NCI-H1436 (cell line): Measurements from ENCODE around the gene FOSL1.
"Not testable (repeated sequence)": the region's sequence is repeated elsewhere in the genome, so short reads cannot be mapped to it uniquely, and the experiment has no call there.

ENCODE experiments used
- DNase-seq: peaks from one replicate; lab custom pipeline; 2025; lab: John Stamatoyannopoulos, UW

FOSL1 gene

DNA sequence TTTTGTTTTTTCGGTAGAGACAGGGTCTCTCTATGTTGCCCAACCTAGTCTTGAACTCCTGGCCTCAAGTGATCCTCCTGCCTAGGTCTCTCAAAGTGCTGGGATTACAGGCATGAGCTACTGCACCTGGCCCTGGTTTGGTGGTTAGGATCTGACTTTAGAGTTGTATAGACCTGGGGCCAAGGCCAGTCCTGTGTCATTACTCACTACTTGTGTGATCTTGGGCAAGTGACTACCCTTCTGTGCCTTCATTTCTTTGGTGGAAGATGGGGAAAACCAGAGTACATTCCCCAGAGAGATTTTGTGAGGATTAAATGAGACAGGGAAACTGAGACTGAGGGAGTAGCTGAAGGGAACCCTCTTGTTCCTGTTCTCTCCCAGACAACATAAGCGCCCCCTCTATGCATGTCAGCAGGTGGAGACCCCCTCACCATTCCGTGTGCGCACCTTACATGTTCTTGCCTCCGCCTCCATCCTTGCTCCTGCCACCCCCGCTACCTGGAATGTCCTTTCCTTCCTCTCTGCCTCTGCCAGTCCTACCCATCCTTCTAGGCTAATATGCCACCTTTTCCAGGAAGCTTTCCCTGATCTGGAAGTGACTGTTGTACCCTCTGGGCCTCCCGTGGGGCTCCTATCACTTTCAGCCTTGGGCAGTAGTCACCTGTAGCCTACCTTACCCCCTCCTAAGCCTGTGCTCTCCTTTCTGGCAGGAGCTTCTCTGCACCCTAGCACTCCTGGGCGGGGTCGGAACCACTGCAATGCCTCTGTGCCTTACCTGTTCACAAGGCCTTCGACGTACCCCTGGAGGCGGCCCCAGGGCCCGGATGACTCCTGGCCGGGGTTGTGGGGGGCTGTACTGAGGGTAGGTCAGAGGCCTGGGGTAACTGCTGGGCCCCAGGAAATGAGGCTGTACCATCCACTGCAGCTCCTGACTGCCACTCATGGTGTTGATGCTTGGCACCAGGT lies 3.9 kb downstream of the FOSL1 start:
- DNase-seq: no peak

DNA sequence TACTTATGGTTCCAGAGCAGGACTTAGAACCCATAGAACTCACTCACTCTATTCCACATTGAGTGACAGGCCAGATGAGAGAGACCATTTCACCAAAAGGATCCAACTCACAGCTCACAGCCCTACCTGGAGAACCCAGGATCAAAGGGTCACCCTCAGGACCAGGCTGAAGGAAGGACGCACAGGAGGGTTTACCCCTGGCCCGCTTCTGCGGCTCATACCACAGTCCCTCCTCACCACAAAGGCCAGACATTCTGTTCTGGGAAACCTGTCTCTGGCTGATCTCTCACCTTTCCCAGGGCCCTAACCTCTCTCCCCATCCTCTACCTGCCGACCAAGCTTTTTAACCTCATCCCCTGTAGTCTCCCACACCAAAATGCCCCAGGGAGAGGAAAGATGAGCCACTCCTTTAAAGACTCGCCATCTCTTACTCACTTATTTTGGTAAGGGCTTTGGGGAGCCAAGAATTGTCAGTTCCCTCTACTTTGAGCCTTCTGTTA lies 4.7 kb downstream of the FOSL1 start:
- DNase-seq: no peak

DNA sequence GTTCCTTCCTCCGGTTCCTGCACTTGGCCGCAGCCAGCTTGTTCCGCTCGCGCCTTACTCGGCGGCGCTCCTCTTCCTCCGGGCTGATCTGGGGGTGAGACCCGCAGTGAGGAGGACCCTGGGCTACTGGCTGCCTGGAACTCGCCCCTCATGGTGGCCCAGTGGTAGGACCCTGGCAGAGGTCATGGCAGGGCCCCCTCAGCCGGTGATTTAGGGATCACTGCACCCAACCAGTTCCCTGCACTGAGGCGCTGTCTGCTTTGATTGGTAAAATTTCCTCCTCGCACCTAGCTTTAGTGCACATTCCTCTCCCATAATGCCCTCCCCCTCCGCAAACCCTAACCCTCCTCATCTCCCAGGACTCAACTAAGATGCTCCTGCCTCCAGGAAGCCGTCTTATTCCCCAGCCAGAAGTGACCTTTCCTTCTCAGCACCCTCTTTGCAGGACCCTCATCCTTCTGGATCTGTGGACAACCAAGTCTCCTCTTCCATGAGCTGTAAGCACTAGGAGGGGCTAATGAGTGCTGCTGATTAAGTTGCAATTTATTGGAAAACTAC lies 6.1 kb downstream of the FOSL1 start:
- DNase-seq: no peak

DNA sequence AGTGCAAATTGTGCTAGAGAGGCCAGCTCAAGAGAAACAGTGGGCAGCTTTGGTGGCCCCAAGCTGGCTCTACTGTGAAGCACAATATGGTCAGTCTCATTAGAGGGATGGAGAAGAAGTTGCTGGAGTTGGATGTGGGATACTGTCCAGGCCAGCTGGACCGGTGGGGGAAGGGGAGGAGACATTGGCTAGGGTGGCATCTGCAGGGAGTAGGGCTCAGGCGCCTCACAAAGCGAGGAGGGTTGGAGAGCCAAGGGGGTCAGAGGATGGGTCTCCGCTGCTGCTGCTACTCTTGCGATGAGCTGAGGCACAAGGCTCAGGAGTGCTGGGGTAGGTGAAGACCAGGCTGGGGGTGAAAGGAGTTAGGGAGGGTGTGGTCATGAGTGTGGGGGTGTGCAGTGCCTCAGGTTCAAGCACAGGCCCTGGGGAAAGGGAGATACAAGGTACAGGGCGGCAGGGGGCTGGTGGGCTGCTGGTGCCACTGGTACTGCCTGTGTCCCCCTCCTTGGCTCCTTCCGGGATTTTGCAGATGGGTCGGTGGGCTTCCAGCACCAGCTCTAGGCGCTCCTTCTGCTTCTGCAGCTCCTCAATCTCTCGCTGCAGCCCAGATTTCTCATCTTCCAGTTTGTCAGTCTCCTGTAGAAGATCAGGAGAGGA lies 7.4 kb downstream of the FOSL1 start:
- DNase-seq: no peak

DNA sequence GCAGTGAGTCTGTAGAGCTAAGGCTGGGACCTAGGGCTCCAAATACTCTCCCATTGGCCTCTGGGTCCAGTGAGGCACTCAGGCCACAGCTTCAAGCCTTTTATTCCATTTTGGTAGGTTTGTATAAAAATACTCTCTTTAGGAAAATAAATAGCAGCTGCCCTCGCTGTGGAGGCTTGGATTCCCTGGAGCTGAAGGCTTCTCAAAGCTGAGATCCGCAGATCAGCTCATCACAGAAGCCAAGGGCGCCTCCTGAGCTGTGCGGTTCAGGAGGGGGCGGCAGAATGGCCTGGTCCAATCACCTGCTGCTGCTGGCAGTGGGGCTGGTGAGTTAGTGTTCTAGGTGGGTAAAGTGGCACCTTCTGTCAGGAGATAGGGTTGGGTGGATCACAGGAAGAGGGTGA lies 8.0 kb downstream of the FOSL1 start:
- DNase-seq: not testable (repeated sequence)

DNA sequence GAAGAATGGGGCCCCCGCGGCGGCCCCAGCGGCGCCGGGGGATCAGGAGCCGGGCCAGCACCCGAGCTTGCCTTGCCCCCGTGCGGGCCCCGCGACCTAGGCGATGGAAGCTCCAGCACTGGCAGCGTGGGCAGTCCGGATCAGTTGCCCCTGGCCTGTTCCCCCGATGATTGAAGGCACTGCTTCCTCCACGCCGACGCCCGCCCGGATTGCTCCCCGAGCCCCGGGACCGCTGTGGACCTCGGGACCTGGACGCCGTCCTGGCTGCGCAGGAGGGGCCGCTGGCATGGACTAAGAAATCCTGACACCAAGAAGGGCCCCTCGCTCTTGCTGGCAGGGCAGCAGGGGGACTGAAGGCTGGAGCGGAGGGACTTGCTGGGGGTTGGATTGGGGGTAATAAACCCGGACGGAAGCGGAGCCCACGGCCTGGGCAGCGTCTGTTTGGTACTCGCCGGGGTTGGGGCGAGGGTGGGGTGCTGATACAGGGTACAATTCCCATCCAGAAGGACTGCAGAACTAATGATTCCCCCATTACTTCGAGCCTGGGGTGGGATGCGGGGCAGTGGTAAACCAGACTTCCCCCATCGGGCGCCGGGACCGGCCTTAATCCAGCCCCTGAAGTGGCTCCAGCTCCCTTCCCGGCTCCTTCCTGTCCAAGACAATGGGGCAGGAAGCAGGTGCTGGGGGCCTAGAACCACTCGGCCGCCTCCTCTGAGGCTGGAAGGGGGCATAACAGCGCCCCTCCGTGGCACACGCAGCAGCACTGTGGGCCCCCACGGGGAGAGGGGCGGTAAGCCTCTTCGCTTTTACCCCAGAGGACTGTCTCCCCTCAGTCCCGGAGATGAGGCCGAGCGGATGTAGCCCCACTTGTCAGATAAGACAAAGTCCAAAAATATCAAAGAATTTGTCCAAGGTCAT lies 8.7 kb downstream of the FOSL1 start:
- DNase-seq: no peak

DNA sequence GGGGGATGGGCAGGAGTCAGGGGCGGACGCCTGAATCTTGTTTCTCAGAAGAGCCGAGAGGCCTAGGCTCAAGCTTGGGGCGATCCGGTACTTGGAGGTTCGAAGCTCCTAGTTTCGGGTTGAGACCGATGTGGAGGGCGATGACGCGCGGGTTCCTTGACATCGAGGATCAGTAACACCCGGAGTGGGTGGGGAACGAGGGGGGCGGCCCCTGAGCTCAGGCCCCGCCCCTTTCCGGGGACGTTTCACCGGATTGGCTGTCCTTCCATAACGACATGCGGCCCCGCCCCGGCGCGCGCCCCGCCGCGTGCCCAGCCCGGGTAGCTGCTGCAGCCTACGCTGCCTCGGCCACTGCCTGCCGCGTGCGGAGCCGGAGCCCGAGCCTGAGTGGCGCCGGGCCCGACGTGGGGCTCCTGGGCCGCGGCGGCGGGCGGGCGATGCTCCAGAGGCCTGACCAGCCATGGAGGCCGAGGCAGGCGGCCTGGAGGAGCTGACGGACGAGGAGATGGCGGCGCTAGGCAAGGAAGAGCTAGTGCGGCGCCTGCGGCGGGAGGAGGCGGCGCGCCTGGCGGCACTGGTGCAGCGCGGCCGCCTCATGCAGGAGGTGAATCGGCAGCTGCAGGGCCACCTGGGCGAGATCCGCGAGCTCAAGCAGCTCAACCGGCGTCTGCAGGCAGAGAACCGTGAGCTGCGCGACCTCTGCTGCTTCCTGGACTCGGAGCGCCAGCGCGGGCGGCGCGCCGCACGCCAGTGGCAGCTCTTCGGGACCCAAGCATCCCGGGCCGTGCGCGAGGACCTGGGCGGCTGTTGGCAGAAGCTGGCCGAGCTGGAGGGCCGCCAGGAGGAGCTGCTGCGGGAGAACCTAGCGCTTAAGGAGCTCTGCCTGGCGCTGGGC lies 9.6 kb downstream of the FOSL1 start, which contains the start of gene CCDC85B:
Gene CCDC85B (plus strand): TSS at position 350 of the 895 bp plus-strand sequence. CDS start 111 bp downstream, at position 461.
- DNase-seq: peak; percentile 92

DNA sequence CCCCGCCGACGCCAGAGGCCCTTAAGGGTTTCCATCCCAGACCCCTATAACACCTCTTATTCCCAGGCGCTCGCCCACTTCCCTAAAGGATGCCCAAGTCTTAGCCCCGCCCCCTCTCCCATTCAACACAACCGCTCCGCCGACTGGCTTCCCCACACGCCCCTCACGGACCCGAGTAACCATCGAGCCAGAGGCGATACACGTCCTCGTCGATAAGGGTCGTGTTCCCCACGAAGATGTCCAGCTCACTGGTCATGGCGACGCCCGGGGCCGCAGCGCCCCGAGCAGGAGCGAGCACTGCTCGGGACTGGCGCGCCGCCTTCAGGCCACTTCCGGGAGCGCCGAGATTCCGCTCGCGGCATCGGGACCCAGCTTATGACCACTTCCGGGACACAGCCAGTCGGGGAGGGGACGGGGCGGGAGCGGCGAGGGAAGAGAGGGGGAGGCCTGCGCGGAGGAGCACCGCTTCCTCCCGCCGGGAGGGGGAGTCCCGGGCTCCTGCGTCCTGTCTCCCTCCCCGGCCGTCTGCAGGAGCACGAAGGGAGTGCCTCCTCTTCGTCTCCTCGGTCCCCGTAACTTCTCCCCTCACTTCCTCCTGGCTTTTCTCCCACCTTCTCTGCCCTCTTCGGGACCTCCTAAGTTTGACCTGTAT lies 11.9 kb downstream of the FOSL1 start, which contains the start of gene FIBP:
Gene FIBP (minus strand): TSS at position 309 of the 652 bp plus-strand sequence. CDS start 53 bp downstream, at position 256.
- peak; percentile 95 for DNase-seq

DNA sequence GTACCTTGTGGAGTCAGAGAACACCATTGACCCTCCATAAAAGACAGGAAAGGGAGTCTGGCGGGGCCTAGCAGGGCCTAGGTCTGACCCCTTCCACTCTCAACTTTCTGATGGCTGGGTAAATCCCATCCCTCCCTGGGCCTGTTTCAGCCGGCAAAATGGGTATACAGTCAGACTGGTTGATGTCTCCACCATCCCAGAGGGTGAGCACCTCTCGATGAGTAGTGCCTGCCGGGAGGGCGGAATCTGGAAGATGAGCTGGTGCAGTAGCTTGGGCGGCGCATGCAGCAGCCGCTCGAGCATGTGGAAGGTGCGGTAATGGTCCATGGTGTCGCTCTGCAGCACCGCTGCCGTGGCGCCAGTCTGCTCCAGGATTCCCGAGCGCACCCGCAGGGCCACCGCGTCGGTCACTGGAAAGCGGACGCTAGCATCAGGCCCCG lies 12.4 kb downstream of the FOSL1 start:
- no peak for DNase-seq

DNA sequence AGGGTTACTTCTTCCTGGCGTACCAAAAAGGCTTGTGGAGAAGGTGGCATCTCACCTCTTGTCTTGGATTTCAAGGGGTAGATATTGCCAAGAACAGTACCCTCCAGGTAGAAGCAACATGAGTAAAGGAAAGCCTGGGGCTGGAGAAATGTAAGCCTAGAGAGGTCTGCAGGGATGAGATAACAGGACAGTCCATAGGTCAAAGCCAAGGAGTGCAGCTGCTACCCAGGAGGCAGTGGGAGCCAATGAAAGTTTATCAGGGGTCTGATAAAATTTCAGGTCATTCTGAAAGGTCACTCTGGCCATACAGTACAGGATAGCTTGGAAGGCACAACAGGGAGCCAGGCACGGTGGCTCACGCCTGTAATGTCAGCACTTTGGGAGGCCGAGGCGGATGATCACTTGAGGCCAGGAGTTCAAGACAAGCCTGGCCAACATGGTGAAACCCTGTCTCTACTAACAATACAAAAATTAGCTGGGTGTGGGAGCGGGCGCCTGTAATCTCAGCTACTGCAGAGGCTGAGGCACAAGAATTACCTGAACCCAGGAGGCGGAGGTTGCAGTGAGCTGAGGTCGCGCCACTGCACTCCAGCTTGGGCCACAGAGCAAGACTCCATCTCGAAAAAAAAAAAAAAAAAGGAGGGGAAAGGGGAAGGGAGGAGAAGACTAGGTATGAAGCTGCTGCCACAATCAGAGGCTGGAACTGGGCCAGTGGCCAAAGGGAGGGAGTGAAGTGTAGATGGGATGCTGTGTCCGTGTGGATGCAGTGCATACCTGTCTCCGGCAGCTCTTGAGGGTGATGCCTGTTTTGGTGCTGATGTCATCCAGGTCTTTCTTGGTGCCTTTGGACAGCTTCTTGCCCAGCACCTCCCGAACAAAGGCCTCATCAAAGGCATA lies 13.1 kb downstream of the FOSL1 start:
- no peak for DNase-seq

DNA sequence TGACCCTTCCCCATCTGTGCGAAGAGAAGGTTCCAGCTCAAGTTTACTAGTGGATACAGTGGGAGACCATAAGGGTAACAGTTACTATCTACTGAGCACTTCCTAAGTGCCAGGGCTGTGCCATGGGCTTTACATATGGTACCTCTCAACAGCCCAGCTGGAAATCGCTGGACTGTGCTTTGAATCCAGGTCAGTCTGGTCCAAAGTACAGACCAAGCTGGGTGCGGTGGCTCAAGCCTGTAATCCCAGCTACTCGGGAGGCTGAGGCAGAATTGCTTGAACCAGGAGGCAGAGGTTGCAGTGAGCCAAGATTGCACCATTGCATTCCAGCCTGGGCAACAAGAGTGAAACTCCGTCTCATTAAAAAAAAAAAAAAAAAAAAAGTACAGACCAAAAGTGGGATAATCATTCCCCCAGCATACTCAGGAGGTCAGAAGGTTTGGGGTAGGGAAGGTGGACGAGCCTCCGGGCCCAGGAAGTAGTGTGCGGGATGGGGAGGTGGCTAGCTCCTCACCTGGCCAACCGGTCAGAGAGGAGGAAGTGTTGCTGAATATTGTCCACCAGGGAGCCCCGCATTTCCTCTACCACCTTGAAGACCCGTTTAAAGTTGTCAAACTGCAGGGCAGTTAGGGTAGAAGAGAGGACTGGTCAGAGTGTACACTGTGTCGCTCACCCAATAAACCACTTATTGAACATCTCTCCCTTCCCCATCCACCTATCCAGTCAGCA lies 14.2 kb downstream of the FOSL1 start:
- DNase-seq: no peak

DNA sequence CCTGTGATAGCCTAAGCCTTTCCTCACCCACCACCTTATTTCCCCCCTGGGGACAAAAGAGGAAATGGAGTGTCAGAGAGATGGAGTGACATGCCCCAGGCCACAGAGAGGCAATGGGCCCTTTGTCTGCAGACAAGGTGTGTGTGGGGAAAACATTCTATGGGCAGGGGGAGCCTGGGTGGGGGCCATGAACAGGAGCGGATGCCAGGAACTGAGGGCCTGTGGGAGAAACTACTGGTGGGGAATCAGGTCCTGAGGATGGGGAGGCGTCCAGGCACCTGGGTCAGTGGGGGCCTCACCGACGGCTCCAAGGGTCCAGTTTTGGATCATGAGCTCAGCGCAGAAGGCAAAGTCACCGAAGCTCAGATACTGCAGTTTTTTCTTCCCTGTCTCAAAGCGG lies 15.0 kb downstream of the FOSL1 start:
- no peak for DNase-seq

DNA sequence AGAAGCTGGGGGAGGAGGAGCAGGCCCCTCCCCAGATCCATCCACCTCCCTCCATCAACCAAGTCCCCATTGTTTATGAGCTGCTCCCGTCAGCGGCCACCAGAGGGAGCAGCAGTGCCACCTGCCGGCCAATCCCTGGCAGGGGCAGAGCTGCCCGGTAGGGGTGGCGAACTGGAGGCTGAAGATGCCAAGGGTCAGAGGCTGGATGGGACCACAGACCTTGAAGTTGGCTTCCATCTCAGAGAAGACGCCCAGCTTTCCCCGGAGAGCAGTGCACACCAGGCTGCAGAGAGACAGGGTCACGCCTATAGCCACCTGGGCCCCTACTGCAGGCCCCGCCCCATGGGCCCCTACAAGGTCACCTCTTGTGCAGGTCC lies 15.5 kb downstream of the FOSL1 start:
- peak; percentile 52 for DNase-seq

DNA sequence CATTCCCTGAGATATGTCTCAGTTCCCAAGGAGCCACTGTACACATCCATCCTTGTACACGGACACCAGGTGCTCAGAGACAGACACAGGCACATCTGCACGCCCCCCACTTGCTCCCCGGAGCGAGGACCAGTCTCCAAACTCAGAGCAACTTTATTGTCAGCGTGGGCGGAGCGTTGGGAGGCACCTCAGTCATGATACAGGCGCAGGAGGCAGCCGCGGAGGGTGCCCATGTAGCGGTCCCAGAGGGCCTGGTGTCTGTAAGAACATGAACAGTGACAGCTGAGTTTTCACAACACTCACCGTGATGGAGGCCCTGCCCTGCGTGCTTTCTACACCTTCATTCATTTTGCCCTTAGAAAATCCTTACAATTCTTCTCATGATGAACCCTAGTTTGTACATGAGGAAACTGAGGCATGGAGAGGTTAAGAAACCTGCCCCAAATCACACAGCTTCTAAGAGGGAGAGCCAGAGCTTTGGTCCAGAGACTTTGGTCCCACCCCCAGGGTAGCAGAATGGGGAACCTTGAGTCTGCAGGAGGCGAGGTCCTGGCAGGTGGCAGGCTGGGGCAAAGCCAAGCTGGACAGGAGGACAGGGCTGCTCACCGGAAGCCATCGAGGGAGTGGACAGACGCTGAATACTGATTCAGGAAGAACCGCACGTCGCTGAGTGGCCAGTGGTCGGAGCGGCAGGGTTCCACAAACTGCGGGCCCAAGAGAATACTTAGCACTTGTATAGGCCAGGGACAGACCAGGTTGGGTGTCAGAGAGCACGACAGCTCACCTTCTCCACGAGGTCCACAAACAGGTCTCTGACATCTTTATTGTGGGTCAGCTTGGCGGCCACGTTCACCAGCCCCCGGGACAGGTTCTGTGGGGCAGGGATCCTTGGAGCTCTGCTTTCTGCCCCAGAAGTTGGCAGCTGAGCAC lies 16.1 kb downstream of the FOSL1 start:
- DNase-seq: no peak

DNA sequence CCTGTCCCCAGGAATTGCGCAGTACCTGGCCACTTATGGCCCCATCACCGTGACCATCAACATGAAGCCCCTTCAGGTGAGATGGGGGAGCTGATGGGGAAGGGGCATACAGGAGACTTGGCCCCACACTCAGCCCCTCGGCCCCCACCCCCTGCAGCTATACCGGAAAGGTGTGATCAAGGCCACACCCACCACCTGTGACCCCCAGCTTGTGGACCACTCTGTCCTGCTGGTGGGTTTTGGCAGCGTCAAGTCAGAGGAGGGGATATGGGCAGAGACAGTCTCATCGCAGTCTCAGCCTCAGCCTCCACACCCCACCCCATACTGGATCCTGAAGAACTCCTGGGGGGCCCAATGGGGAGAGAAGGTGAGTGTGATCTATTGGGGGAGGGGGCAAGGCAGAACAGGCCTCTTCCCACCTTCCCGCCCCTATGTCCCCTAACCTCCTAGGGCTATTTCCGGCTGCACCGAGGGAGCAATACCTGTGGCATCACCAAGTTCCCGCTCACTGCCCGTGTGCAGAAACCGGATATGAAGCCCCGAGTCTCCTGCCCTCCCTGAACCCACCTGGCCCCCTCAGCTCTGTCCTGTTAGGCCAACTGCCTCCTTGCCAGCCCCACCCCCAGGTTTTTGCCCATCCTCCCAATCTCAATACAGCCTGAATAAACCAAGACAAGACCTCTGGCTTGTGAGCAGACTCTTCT lies 17.0 kb downstream of the FOSL1 start:
- no peak for DNase-seq
